Activated CD8-positive, alpha-beta T cell treated with anti-CD3 and anti-CD28 coated beads for 36 hours (primary cell): Measurements from ENCODE around the gene SUSD1. TPM values are rescaled to one million over a fixed set of nuclear protein-coding genes. Genes with fewer than 3 reads are reported as not detected.

Experiments
- ATAC-seq: fragments of 200-7000 bp; cut with Tn5 transposase; one replicate; pipeline ENCODE4 v1.10.0; 2021; ENCODE audit warnings: mild to moderate bottlenecking, moderate library complexity
- CTCF ChIA-PET: fragments of 350-600 bp; sonication (Branson Sonifier 250); formaldehyde crosslinking; loops from one replicate; lab custom pipeline; 2021; ENCODE audit warnings: antibody characterized with exemption; lab: Charles Lee
- POLR2A ChIA-PET: fragments of 350-600 bp; sonication (Branson Sonifier 250); formaldehyde crosslinking; loops from one replicate; lab custom pipeline; 2021; ENCODE audit warnings: antibody characterized with exemption; lab: Charles Lee
- DNase-seq: peaks from one replicate; pipeline ENCODE4 v3.0.0-alpha.2; 2020
- H3K27ac Mint-ChIP-seq: one replicate; pipeline ENCODE4 v1.8.0; 2021; ENCODE audit warnings: mild to moderate bottlenecking, mixed read lengths
- H3K27me3 Mint-ChIP-seq: one replicate; pipeline ENCODE4 v1.8.0; 2021; ENCODE audit warnings: mixed read lengths
- H3K36me3 Mint-ChIP-seq: one replicate; pipeline ENCODE4 v1.8.0; 2021; ENCODE audit warnings: low read depth, mixed read lengths
- H3K4me1 Mint-ChIP-seq: one replicate; pipeline ENCODE4 v1.8.0; 2021; ENCODE audit warnings: low read depth, mixed read lengths
- H3K4me3 Mint-ChIP-seq: one replicate; pipeline ENCODE4 v1.8.0; 2021; ENCODE audit warnings: mild to moderate bottlenecking, moderate library complexity, mixed read lengths
- H3K9me3 Mint-ChIP-seq: one replicate; pipeline ENCODE4 v1.8.0; 2021; ENCODE audit warnings: mixed read lengths
- CTCF ChIP-seq: fragments of 200-600 bp; IDR thresholded peaks from one replicate; pipeline ENCODE4 v1.8.0; 2022; ENCODE audit warnings: antibody characterized with exemption, mild to moderate bottlenecking
- intact Hi-C: fragments of 100-400 bp; cut with micrococcal nuclease; formaldehyde crosslinking; loops from one replicate; pipeline ENCODE4 v1.10.0; 2022
- total RNA-seq, 2 experiments: library from RNA; stranded (reverse); gene quantifications; one replicate each; pipeline ENCODE4 v1.2.3, GENCODE V29; 2021

Gene SUSD1
- total RNA-seq, 2 experiments from 2014 or later: 3.0 to 3.6 TPM

GRCh38 chr9:112115970-112116753 lies 58.9 kb downstream of the SUSD1 start:
- H3K27me3 Mint-ChIP-seq: no peaks in the 10 kb centered on the region
- no peak for ATAC-seq
- H3K9me3 Mint-ChIP-seq: no peaks in the 10 kb centered on the region
- H3K4me3 Mint-ChIP-seq: no peak overlapping the region
- DNase-seq: no peak
- no peaks in the 10 kb centered on the region for H3K4me1 Mint-ChIP-seq
- no peak overlapping the region for H3K27ac Mint-ChIP-seq
- TF ChIP-seq CTCF: no peak
- intact Hi-C loops: no loop called here
- no peaks in the 10 kb centered on the region for H3K36me3 Mint-ChIP-seq
- CTCF ChIA-PET: no interaction called here
- POLR2A ChIA-PET: interaction anchor here (0.6 kb wide), 1 partner anchor 334 kb away, joined by 3 read pairs; no protein-coding TSS in a partner anchor

- Mint-ChIP-seq H3K36me3 (no peaks in the 10 kb centered on the region), H3K9me3 (no peaks in the 10 kb centered on the region), H3K27me3 (no peaks in the 10 kb centered on the region), H3K27ac (no peak overlapping the region), H3K4me1 (no peaks in the 10 kb centered on the region), H3K4me3 (no peak overlapping the region)
- DNase-seq (no peak), ATAC-seq (no peak)
- CTCF ChIA-PET: interaction anchor here (1.1 to 3.1 kb wide), 3 partner anchors 12 to 246 kb away, joined by 3 to 54 read pairs (median 8); no protein-coding TSS in a partner anchor
- TF ChIP-seq CTCF: no peak
- intact Hi-C loops: no loop called here
- POLR2A ChIA-PET: no interaction called here
Observed at GRCh38 chr9:112115109-112115508, 60.0 kb downstream of the SUSD1 start.

- H3K4me1 Mint-ChIP-seq: no peaks in the 10 kb centered on the region
- no peaks in the 10 kb centered on the region for H3K9me3 Mint-ChIP-seq
- intact Hi-C loops: no loop called here
- H3K36me3 Mint-ChIP-seq: no peaks in the 10 kb centered on the region
- peak; percentile 13 for DNase-seq
- ChIA-PET POLR2A (interaction anchor here (1.1 kb wide), 2 partner anchors 21 to 248 kb away, joined by 3 to 4 read pairs; no protein-coding TSS in a partner anchor), CTCF (interaction anchor here (0.7 to 3.1 kb wide), 17 partner anchors 11 to 267 kb away, joined by 3 to 54 read pairs (median 3); partner anchors contain the start of gene HSDL2)
- no peaks in the 10 kb centered on the region for H3K27me3 Mint-ChIP-seq
- H3K27ac Mint-ChIP-seq: no peak overlapping the region
- ATAC-seq: no peak
- TF ChIP-seq CTCF: peak; percentile 45
- H3K4me3 Mint-ChIP-seq: no peak overlapping the region
Observed at GRCh38 chr9:112112941-112113681, 62.0 kb downstream of the SUSD1 start.

GRCh38 chr9:112112519-112112918 lies 62.6 kb downstream of the SUSD1 start:
- intact Hi-C loops: no loop called here
- no peak for ATAC-seq
- no peak for DNase-seq
- Mint-ChIP-seq H3K4me3 (no peak overlapping the region), H3K27ac (no peak overlapping the region), H3K4me1 (no peaks in the 10 kb centered on the region), H3K36me3 (no peaks in the 10 kb centered on the region), H3K9me3 (no peaks in the 10 kb centered on the region), H3K27me3 (no peaks in the 10 kb centered on the region)
- POLR2A ChIA-PET: interaction anchor here (1.1 kb wide), 2 partner anchors 21 to 248 kb away, joined by 3 to 4 read pairs; no protein-coding TSS in a partner anchor
- CTCF ChIA-PET: interaction anchor here (0.7 to 3.1 kb wide), 14 partner anchors 10 to 257 kb away, joined by 3 to 54 read pairs (median 4); no protein-coding TSS in a partner anchor
- no peak for TF ChIP-seq CTCF
